ENCODE results near the gene GALNT16.

GRCh38 chr14:69349091-69349777, 89.3 kb downstream of the GALNT16 start:
- TF ChIP-seq EP300 (IDR thresholded peaks at IDR 0.05; ENCODE audit: low read depth) (no peak), POLR2AphosphoS5 (IDR thresholded peaks at IDR 0.05) (no peak), CTCF (IDR thresholded peaks at IDR 0.05) (no peak)

All from transverse colon (tissue), 4 donors.